ENCODE results near the gene TMEM116. TPM values are rescaled to one million over a fixed set of nuclear protein-coding genes. Genes with fewer than 3 reads are reported as not detected.
A peak's percentile ranks its signal among the peaks of the same experiment; 100 is the strongest.
"Not testable (repeated sequence)": the region's sequence is repeated elsewhere in the genome, so short reads cannot be mapped to it uniquely, and the experiment has no call there.

TMEM116 gene
- total RNA-seq, 1 experiment from 2014 or later: 4.4 TPM

GRCh38 chr12:112011685-112012084, 1.3 kb downstream of the TMEM116 start:
- H3K4me2 ChIP-seq (ENCODE audit: low read length): peak overlapping the region; percentile 86
- ATAC-seq (no peak), DNase-seq (no peak)
- CTCF ChIA-PET: no interaction called here
- intact Hi-C loops (cut with micrococcal nuclease): loop anchor here (5.0 to 10.0 kb wide), 2 partner anchors 169 to 373 kb away; partner anchors contain the start of genes HECTD4 and MAPKAPK5
- no peaks in the 10 kb centered on the region for H3K27me3 ChIP-seq (ENCODE audit: low read length)
- TF ChIP-seq EZH2phosphoT487 (IDR thresholded peaks at IDR 0.05; ENCODE audit: borderline replicate concordance, low read length): no peak
- TF ChIP-seq, protein P1, sequence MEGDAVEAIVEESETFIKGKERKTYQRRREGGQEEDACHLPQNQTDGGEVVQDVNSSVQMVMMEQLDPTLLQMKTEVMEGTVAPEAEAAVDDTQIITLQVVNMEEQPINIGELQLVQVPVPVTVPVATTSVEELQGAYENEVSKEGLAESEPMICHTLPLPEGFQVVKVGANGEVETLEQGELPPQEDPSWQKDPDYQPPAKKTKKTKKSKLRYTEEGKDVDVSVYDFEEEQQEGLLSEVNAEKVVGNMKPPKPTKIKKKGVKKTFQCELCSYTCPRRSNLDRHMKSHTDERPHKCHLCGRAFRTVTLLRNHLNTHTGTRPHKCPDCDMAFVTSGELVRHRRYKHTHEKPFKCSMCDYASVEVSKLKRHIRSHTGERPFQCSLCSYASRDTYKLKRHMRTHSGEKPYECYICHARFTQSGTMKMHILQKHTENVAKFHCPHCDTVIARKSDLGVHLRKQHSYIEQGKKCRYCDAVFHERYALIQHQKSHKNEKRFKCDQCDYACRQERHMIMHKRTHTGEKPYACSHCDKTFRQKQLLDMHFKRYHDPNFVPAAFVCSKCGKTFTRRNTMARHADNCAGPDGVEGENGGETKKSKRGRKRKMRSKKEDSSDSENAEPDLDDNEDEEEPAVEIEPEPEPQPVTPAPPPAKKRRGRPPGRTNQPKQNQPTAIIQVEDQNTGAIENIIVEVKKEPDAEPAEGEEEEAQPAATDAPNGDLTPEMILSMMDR (conservative IDR thresholded peaks at IDR 0.05; ENCODE audit: low read depth, low read length): no peak
- no peak for TF ChIP-seq EZH2 (IDR thresholded peaks at IDR 0.05; ENCODE audit: low read length, unreplicated experiment)
- peak overlapping the region; percentile 77 for H3K4me3 ChIP-seq (ENCODE audit: low read length)
- H3F3A ChIP-seq (ENCODE audit: low read length, unreplicated experiment): no peaks in the 10 kb centered on the region
- H4K20me1 ChIP-seq (ENCODE audit: low read length): peaks cover 11% of the 10 kb centered on the region
- H2AFZ ChIP-seq (ENCODE audit: low read length): no peak overlapping the region
- peaks cover 11% of the 10 kb centered on the region for H3K36me3 ChIP-seq (ENCODE audit: low read depth, low read length)
- no peak overlapping the region for H3K27ac ChIP-seq (ENCODE audit: low read length)
- no peak overlapping the region for H3K9ac ChIP-seq (ENCODE audit: low read length)
- no peaks in the 10 kb centered on the region for H3K9me3 ChIP-seq (ENCODE audit: low read length)
- H3K4me1 ChIP-seq (ENCODE audit: insufficient read depth, low read length): peaks cover 26% of the 10 kb centered on the region
- BruUV-seq (replicated peaks): no TSS peak
- peaks cover 51% of the 10 kb centered on the region for H3K79me2 ChIP-seq (ENCODE audit: low read length)
- POLR2A ChIA-PET (ENCODE audit: unreplicated experiment): no interaction called here
- no peaks in the 10 kb centered on the region for H3K9me2 ChIP-seq (replicated peaks; ENCODE audit: low read length)

- no peaks in the 10 kb centered on the region for H3K9me3 ChIP-seq (ENCODE audit: low read length)
- peaks cover 41% of the 10 kb centered on the region for H3K79me2 ChIP-seq (ENCODE audit: low read length)
- H3K36me3 ChIP-seq (ENCODE audit: low read depth, low read length): peaks cover 3% of the 10 kb centered on the region; the same call in 1 of the 2 replicates
- CTCF ChIA-PET: no interaction called here
- intact Hi-C loops (cut with micrococcal nuclease): loop anchor here (5.0 to 10.0 kb wide), 2 partner anchors 168 to 374 kb away; partner anchors contain the start of genes HECTD4 and MAPKAPK5
- H3K4me1 ChIP-seq (ENCODE audit: insufficient read depth, low read length): peaks cover 30% of the 10 kb centered on the region
- H3K4me2 ChIP-seq (ENCODE audit: low read length): peak overlapping the region; percentile 86
- no peak overlapping the region for H3K27ac ChIP-seq (ENCODE audit: low read length)
- POLR2A ChIA-PET (ENCODE audit: unreplicated experiment): no interaction called here
- H3K9me2 ChIP-seq (replicated peaks; ENCODE audit: low read length): no peaks in the 10 kb centered on the region
- peaks cover 3% of the 10 kb centered on the region; the same call in 1 of the 2 replicates for H4K20me1 ChIP-seq (ENCODE audit: low read length)
- no TSS peak for BruUV-seq (replicated peaks)
- no peak overlapping the region for H3K4me3 ChIP-seq (ENCODE audit: low read length)
- no peaks in the 10 kb centered on the region for H3K27me3 ChIP-seq (ENCODE audit: low read length)
- DNase-seq: no peak
- no peak for ATAC-seq
- no peak overlapping the region for H2AFZ ChIP-seq (ENCODE audit: low read length)
- TF ChIP-seq EZH2phosphoT487 (IDR thresholded peaks at IDR 0.05; ENCODE audit: borderline replicate concordance, low read length) (no peak), EZH2 (IDR thresholded peaks at IDR 0.05; ENCODE audit: low read length, unreplicated experiment) (no peak)
- TF ChIP-seq, protein P1 (conservative IDR thresholded peaks at IDR 0.05; ENCODE audit: low read depth, low read length): no peak
- no peak overlapping the region for H3K9ac ChIP-seq (ENCODE audit: low read length)
- H3F3A ChIP-seq (ENCODE audit: low read length, unreplicated experiment): no peaks in the 10 kb centered on the region
Observed at GRCh38 chr12:112010415-112011344, 2.3 kb downstream of the TMEM116 start.

DNA sequence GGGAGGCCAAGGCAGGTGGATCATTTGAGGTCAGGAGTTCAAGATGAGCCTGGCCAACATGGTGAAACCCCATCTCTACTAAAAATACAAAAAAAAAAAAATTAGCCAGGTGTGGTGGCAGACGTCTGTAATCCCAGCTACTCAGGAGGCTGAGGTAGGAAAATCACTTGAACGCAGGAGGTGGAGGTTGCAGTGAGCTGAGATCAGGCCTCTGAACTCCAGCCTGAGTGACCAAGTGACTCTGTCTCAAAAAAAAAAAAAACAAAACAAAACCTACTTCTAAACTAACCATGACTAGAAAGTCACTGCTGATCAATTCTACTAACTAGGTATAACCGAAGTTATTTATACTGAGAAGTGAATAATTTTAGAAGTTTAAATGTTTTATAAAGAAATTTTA, 3.4 kb downstream of the TMEM116 start:
- H3K79me2 ChIP-seq (ENCODE audit: low read length): peaks cover 30% of the 10 kb centered on the region
- H3K27me3 ChIP-seq (ENCODE audit: low read length); H3K4me3 ChIP-seq (ENCODE audit: low read length); ATAC-seq; H3K9me3 ChIP-seq (ENCODE audit: low read length); POLR2A ChIA-PET (ENCODE audit: unreplicated experiment); H4K20me1 ChIP-seq (ENCODE audit: low read length); CTCF ChIA-PET; H3K36me3 ChIP-seq (ENCODE audit: low read depth, low read length); DNase-seq; H3K9ac ChIP-seq (ENCODE audit: low read length); H3K27ac ChIP-seq (ENCODE audit: low read length); H3K9me2 ChIP-seq (replicated peaks; ENCODE audit: low read length); BruUV-seq (replicated peaks); H3K4me2 ChIP-seq (ENCODE audit: low read length); H3F3A ChIP-seq (ENCODE audit: low read length, unreplicated experiment); H2AFZ ChIP-seq (ENCODE audit: low read length): not testable (repeated sequence)
- peaks cover 30% of the 10 kb centered on the region for H3K4me1 ChIP-seq (ENCODE audit: insufficient read depth, low read length)
- intact Hi-C loops (cut with micrococcal nuclease): loop anchor here (2.0 kb wide), 1 partner anchor 55 kb away; no protein-coding TSS in a partner anchor

Measured in PC-3 (cell line).